Nephron (organoid): Measurements from ENCODE around the gene KLHDC8B.
A peak's percentile ranks its signal among the peaks of the same experiment; 100 is the strongest.

Experiments used
- H3K27ac Mint-ChIP-seq, 3 experiments: 2 replicates each; pipeline ENCODE4 v1.8.0; 2020; ENCODE audit warnings: mixed read lengths in 3 of 3, mild to moderate bottlenecking in 2 of 3, moderate library complexity in 1 of 3
- H3K27me3 Mint-ChIP-seq: 2 replicates; pipeline ENCODE4 v1.8.0; 2021; ENCODE audit warnings: low read depth, mild to moderate bottlenecking, moderate library complexity, mixed read lengths
- H3K36me3 Mint-ChIP-seq: 2 replicates; pipeline ENCODE4 v1.8.0; 2020; ENCODE audit warnings: low read depth, mixed read lengths
- H3K4me1 Mint-ChIP-seq: 2 replicates; pipeline ENCODE4 v1.8.0; 2020; ENCODE audit warnings: mixed read lengths
- H3K4me3 Mint-ChIP-seq, 3 experiments: 2 replicates each; pipeline ENCODE4 v1.8.0; 2020; ENCODE audit warnings: mild to moderate bottlenecking in 3 of 3, mixed read lengths in 3 of 3, moderate library complexity in 2 of 3
- H3K9me3 Mint-ChIP-seq: 2 replicates; pipeline ENCODE4 v1.8.0; 2020; ENCODE audit warnings: mixed read lengths
- TF ChIP-seq, protein P1 (sequence below), 3 experiments: fragments of 200-600 bp; sonication (generic); IDR thresholded peaks; one replicate each; pipeline ENCODE4 v1.5.0; 2021; ENCODE audit warnings: antibody characterized with exemption in 3 of 3; ENCODE audit not compliant: unreplicated experiment in 3 of 3

The KLHDC8B gene

DNA sequence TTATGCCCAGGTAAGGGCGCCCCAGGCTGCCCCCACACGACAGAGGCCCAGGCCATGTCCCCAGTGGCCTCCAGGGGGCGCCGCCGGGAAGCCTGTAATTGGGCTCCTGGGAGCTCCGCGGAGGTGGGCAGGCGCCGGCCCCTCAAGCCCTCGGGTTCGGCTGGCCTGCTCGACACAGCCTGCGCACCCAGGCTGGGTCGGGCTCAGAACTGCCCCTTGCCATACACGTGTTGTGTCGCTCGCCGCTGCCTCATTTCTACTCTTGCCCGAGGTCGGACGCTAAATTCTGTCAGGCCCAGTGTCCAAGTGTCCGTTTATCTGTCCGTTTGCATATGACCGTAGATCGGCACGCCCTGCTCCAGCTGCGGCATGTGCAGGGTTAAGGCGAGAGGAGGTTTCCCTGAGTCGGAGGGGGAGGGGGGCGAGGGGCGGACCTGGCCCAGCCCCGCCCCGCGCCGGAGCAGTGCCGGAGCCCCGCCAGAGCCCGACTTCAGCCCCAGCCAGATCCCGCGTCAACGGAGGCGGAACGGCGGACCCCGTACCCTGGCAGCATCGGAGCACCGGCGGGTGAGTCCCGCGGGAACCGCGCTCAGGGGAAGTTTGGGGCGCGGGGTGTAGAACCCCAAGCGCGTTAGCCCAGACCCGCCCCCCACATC, at the start of gene KLHDC8B:
KLHDC8B (plus strand) TSS at position 480 of the 656 bp plus-strand sequence. CDS start 1,172 bp downstream, outside the sequence.
- Mint-ChIP-seq H3K27ac (peak within 1 kb of the TSS; percentile 92 to 96 (median 95)), H3K4me3 (peak within 1 kb of the TSS; percentile 86 to 92 (median 92)), H3K4me1 (peaks cover 47% of the 10 kb centered on the region), H3K9me3 (no peaks in the 10 kb centered on the region), H3K27me3 (peaks cover 3% of the 10 kb centered on the region), H3K36me3 (peaks cover 16% of the 10 kb centered on the region)
- TF ChIP-seq, protein P1, sequence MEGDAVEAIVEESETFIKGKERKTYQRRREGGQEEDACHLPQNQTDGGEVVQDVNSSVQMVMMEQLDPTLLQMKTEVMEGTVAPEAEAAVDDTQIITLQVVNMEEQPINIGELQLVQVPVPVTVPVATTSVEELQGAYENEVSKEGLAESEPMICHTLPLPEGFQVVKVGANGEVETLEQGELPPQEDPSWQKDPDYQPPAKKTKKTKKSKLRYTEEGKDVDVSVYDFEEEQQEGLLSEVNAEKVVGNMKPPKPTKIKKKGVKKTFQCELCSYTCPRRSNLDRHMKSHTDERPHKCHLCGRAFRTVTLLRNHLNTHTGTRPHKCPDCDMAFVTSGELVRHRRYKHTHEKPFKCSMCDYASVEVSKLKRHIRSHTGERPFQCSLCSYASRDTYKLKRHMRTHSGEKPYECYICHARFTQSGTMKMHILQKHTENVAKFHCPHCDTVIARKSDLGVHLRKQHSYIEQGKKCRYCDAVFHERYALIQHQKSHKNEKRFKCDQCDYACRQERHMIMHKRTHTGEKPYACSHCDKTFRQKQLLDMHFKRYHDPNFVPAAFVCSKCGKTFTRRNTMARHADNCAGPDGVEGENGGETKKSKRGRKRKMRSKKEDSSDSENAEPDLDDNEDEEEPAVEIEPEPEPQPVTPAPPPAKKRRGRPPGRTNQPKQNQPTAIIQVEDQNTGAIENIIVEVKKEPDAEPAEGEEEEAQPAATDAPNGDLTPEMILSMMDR (IDR thresholded peaks at IDR 0.05; ENCODE audit: unreplicated experiment in 3 of 3) = peak; percentile 96 to 99 (median 97)

DNA sequence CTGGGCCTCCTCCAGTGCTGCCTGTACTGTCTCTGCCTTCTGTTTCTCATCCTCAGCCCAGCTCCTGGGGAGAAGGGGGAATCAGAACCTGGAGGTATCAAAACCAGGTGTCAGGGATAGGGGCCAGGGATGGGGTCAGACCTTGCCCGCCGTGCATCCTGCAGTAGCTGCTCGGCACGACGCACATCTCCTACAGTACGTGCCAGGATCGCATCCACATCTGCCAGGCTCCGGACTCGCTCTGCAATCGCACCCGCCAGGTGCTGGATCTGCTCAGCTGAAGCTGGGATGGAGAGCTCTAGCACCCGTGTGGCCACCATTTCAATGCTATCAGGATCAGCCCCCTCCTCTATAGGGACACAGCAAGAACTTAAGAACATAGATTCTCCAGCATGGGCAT, 49.4 kb upstream of the KLHDC8B start:
- TF ChIP-seq, protein P1 (IDR thresholded peaks at IDR 0.05; ENCODE audit: unreplicated experiment in 3 of 3) = no peak
- Mint-ChIP-seq H3K36me3 (peaks cover 37% of the 10 kb centered on the region), H3K9me3 (no peaks in the 10 kb centered on the region), H3K4me1 (no peaks in the 10 kb centered on the region), H3K27ac (peak overlapping the region; percentile 18 to 97 (median 70)), H3K4me3 (peak overlapping the region; percentile 88 to 95 (median 93)), H3K27me3 (no peaks in the 10 kb centered on the region)

DNA sequence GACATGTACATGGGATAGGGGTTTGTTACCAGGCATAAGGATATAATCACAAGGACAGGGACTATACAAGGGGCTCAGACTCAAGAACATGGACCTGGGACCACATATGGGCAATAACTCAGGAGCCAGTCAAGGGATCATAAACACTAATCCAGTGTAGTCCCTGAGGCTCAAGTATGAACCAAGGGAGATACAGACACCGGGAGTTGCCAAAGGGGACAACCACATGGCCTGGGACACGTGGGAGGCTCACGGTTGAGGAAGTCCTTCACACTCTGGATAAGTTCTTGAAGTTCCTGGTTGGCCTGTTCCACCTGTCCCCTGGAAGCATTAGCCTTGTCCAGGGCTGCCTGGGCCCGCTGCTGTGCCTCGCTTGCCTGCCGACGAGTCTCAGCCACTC, 48.9 kb upstream of the KLHDC8B start:
- Mint-ChIP-seq H3K36me3 (peaks cover 34% of the 10 kb centered on the region), H3K4me3 (peak overlapping the region; percentile 88 to 95 (median 93)), H3K4me1 (no peaks in the 10 kb centered on the region), H3K9me3 (no peaks in the 10 kb centered on the region), H3K27me3 (no peaks in the 10 kb centered on the region), H3K27ac (peak overlapping the region; percentile 18 to 97 (median 70))
- TF ChIP-seq, protein P1 (IDR thresholded peaks at IDR 0.05; ENCODE audit: unreplicated experiment in 3 of 3) = no peak

DNA sequence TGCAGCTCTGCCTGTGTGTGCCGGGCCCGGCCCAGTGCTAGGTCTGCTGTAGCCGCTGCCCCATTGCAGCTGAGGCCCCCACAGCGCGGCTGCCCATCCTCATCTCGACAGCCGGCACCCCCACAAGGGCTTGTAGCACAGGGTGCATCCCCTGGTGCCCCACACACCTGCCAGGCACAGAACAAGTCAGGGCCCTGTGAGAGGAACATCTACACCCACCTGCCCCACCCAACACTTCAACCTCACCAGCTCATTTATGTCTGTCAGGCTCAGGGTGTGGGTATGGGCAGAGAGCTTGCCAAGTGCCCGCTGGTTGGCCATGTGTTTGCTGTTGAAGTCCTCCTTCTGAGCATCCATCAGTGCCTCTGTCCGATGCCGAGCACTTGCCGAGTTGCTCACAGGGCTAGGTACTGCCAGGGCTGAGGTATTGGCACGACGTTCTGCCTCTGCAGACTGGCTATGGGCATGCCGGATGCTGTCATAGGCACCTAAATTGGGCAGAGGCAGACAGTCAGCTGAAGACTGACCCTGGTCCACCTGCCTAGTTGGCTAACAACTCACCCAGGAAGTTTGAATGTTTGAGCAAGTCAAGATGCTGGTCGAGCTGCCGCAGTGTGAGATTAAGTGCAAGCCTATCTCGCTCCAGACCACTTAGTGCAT, 48.4 kb upstream of the KLHDC8B start:
- Mint-ChIP-seq H3K9me3 (no peaks in the 10 kb centered on the region), H3K27me3 (no peaks in the 10 kb centered on the region), H3K4me3 (no peak overlapping the region), H3K36me3 (peaks cover 28% of the 10 kb centered on the region), H3K27ac (no peak overlapping the region), H3K4me1 (no peaks in the 10 kb centered on the region)
- TF ChIP-seq, protein P1 (IDR thresholded peaks at IDR 0.05; ENCODE audit: unreplicated experiment in 3 of 3) = no peak

DNA sequence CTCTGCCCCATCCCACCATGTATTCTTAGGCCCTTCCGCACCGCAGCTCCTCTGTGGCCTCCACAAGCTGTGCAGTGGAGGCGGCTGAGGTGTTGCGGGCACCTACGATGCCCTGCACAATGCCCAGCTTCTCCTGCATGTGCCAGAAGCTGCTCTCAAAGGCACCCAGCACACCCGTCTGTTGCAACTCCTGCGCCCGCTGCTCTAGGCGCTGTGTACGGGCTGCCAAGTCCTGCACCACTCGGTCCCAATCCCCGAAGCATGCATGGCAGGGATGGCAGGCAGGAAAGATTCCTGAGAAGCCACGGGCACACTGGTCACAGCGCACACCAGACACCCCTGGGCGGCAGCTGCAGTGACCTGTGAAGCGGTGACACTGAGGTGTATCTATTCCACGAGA, 47.7 kb upstream of the KLHDC8B start:
- Mint-ChIP-seq H3K36me3 (peaks cover 29% of the 10 kb centered on the region), H3K27me3 (no peaks in the 10 kb centered on the region), H3K4me3 (no peak overlapping the region), H3K27ac (no peak overlapping the region), H3K9me3 (no peaks in the 10 kb centered on the region), H3K4me1 (no peaks in the 10 kb centered on the region)
- TF ChIP-seq, protein P1 (IDR thresholded peaks at IDR 0.05; ENCODE audit: unreplicated experiment in 3 of 3) = no peak
